Vagina (tissue), 2 donors: ENCODE data around the gene RNU1-2. TPM values are rescaled to one million over a fixed set of nuclear protein-coding genes. Genes with fewer than 3 reads are reported as not detected.
"Not testable (repeated sequence)": the region's sequence is repeated elsewhere in the genome, so short reads cannot be mapped to it uniquely, and the experiment has no call there.

Experiments used
- DNase-seq, 2 donors: peaks; one replicate each; pipeline ENCODE4 v3.0.0-alpha.2; 2017; ENCODE audit errors: extremely low spot score in 2 of 2
- H3K27ac ChIP-seq: fragments of 200-600 bp; sonication (generic); one replicate; pipeline ENCODE4 v1.5.1; 2019
- H3K27me3 ChIP-seq: fragments of 200-600 bp; sonication (generic); one replicate; pipeline ENCODE4 v1.5.1; 2019
- H3K36me3 ChIP-seq, 2 donors: fragments of 200-600 bp; sonication (generic); one replicate each; pipeline ENCODE4 v1.5.1; 2017 to 2019
- H3K4me1 ChIP-seq: fragments of 200-600 bp; sonication (generic); one replicate; pipeline ENCODE4 v1.5.1; 2019
- H3K4me3 ChIP-seq, 2 donors: fragments of 200-600 bp; sonication (generic); 1 replicate in 1 of 2; 2 replicates in 1 of 2; pipeline ENCODE4 v1.5.1; 2016 to 2019
- H3K9me3 ChIP-seq: fragments of 200-600 bp; sonication (generic); one replicate; pipeline ENCODE4 v1.5.1; 2019
- CTCF ChIP-seq, 3 experiments: fragments of 450-650 bp in 2 of 3; fragments of 200-600 bp in 1 of 3; sonication (generic) in 1 of 3; IDR thresholded peaks; one replicate each; pipeline ENCODE4 v1.5.1; 2017 to 2019; ENCODE audit warnings: antibody characterized with exemption in 3 of 3, mild to moderate bottlenecking in 2 of 3, moderate library complexity in 2 of 3
- POLR2A ChIP-seq, 2 donors: fragments of 450-650 bp; IDR thresholded peaks; one replicate each; pipeline ENCODE4 v1.6.1; 2017; ENCODE audit warnings: antibody characterized with exemption in 2 of 2, mild to moderate bottlenecking in 2 of 2, moderate library complexity in 2 of 2
- POLR2AphosphoS5 ChIP-seq, 2 donors: sonication (generic); formaldehyde crosslinking; IDR thresholded peaks; one replicate each; pipeline ENCODE4 v1.9.0; 2017; ENCODE audit warnings: antibody characterized with exemption in 2 of 2, mild to moderate bottlenecking in 2 of 2, low read depth in 1 of 2; ENCODE audit not compliant: insufficient read depth in 1 of 2
- intact Hi-C: fragments of 100-400 bp; cut with DNase I; formaldehyde crosslinking; loops from one replicate; pipeline ENCODE4 v1.15.1; 2023
- total RNA-seq: library from RNA; depleted of rRNA; stranded (reverse); fragments of >200 nt; gene quantifications from one replicate; pipeline ENCODE4 v1.2.3, GENCODE V29; 2016

The RNU1-2 gene
- total RNA-seq, 1 donor from 2014 or later, result 19,908 TPM

DNA sequence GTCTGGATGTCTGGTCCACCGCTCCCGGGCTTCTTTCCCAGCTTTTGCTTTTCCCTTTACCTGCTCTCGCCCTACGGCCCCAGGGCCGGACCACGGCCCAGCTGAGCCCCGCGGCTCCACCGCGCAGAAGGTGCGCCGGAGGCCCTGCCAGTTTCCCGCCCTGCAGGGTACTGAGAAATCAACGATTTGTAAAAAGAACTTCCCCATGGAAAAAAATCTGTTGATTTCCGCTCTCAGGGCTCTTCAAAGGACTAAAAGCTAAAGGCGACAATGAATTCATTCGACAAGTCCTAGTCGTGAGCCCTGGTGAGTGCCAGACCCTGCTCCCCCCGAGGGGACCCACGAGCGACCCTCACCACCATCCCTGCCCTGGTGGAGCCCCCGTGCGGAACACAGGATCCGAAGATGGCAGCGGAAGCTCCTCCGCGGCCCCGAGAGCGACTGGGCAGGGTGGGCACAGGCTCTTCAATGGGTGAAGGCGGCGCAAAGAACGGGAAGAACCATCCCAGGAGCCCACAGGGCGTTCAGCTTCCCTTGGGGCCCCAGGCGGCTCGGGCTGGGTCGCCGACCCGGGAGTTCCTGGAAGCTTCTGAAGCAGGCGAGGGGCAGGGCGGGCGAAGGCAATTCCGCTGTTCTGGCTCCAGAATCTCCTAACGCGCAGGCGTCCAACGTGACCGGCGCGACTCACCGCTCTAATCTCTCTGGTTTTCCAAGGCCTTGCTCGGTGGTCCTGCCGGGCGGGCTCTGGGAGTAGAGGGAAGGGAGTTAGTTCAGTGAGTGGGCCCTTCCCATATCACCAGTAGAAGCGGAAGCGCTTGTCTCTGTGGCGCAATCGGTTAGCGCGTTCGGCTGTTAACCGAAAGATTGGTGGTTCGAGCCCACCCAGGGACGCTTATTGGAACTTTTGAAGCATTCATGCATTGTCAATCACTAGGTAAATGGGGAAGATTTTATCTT, 6.6 kb upstream of the RNU1-2 start:
- Histone ChIP-seq H3K27me3 (no peaks in the 10 kb centered on the region), H3K36me3 (no peaks in the 10 kb centered on the region), H3K9me3 (no peaks in the 10 kb centered on the region), H3K4me3 (peak overlapping the region; percentile 54 to 55), H3K4me1 (peaks cover 6% of the 10 kb centered on the region), H3K27ac (peak overlapping the region; percentile 92)
- DNase-seq, result no peak
- TF ChIP-seq POLR2AphosphoS5 (IDR thresholded peaks at IDR 0.05; ENCODE audit: insufficient read depth in 1 of 2, low read depth in 1 of 2) (peak; percentile 57 to 65), CTCF (IDR thresholded peaks at IDR 0.05) (peak in 1 of 3 experiments; percentile 64), POLR2A (IDR thresholded peaks at IDR 0.05) (no peak)
- intact Hi-C loops, result no loop called here

DNA sequence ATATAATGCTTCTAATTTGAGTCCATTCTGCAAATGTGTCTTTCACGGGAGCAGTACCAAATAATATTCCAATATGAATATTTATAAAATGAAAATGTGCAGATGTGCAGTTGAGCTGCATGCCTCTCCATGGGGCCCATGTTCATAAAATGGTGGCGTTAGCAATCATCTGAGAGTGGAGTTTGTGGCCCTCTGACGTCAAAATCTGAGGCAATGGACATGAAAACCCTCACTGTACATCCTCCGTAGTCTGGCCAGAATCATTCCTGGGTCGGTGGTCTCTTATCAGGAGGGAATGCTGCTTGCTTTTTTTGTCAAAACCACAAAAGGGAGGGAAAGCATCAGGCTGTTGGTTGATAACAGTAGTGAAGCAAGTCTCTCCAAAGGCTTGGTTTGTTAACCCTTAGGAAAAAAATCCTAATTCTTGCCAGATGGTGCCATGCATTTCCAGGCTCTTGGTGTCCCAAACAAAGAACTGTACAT, 5.2 kb upstream of the RNU1-2 start:
- H3K4me3 ChIP-seq, H3K27ac ChIP-seq, DNase-seq, H3K9me3 ChIP-seq, H3K4me1 ChIP-seq, intact Hi-C loops, H3K27me3 ChIP-seq, H3K36me3 ChIP-seq: not testable (repeated sequence)

DNA sequence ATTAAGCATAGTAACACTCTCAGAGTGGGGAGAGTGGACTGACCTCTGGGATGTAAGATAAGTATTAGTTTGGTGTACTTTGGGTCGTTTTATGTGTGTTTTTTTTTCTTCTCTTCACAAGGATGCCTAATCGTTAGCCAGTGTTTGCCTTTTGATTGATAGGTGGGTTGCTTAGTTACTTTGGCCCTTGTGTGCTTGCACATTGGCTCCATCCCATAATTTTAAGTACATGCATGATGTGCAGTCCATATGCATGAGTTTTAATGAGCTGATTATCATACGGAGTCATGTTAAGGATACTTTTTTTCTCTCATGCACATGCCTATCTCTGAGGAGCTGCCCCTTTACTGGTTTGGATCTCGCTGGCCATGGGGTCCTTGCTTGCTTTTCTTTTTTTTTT, 4.7 kb upstream of the RNU1-2 start:
- H3K27me3 ChIP-seq, H3K4me1 ChIP-seq, H3K36me3 ChIP-seq, H3K9me3 ChIP-seq, H3K4me3 ChIP-seq, DNase-seq, intact Hi-C loops, H3K27ac ChIP-seq: not testable (repeated sequence)

DNA sequence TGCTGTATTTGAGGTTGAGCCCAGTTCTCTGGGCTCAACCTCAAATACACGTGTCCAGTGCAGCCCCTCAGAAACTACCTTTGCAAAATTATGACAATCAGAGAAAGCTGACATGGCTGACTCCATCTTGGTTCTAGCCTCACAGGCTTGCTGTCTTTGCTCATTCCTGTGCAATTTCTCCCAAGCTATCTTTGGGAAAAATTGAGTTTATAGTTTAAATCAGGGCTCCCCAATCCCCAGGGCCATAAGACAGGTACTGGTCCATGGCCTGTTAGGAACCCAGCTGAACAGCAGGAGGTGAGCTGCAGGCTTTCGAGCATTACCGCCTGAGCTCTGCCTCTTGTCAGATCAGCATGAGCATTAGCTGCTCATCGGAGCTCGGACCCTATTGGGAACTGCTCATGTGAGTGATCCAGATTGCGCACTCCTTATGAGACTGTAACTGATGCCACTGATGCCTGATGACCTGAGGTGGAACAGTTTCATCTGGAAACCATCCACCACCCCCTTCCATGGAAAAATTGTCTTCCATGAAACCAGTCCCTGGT, 2.7 kb upstream of the RNU1-2 start:
- peaks cover 14% of the 10 kb centered on the region for H3K4me1 ChIP-seq
- intact Hi-C loops, H3K27me3 ChIP-seq, H3K9me3 ChIP-seq, DNase-seq, H3K4me3 ChIP-seq, H3K27ac ChIP-seq, H3K36me3 ChIP-seq: not testable (repeated sequence)

GRCh38 chr1:16893796-16894195, 2.0 kb upstream of the RNU1-2 start:
- DNase-seq, H3K9me3 ChIP-seq, H3K27ac ChIP-seq, H3K27me3 ChIP-seq, intact Hi-C loops, H3K4me3 ChIP-seq, H3K36me3 ChIP-seq: not testable (repeated sequence)
- peaks cover 14% of the 10 kb centered on the region for H3K4me1 ChIP-seq

DNA sequence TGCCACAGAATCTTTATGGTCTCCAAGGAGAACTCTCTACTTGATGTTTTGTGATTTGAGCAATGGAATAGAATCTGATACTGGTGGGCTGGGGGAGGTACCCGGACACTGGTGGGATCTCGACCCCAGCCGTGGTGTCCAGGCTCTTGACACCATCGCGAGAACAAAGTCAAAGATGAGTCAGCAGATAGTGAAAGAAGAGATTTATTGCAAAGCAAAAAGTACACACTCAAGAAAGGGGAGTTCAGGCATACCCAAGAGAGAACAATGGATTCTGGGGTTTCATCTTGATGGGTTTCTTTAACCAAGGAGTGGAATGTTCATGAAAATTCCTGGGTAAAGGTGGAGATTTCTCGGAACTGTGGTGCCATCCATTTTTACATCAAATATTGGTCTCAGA, 1.4 kb upstream of the RNU1-2 start:
- H3K4me3 ChIP-seq, intact Hi-C loops, H3K27ac ChIP-seq: not testable (repeated sequence)

DNA sequence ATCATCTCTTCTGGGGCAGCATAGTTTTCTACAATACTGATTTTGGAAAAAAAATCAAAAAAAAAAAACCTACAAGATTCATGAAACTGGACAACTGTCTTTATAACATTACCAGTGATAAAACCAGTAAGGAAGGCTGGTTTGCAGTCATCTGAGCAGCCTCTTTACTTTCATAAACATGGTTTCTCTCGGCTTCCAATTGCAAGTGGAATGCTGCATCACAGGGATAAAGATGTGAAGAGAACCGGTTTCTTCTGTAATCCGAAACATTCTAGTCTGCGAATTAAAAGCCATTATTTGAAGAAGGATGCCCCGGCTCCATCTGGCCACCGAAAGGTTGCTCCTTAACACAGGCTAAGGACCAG, 565 bp upstream of the RNU1-2 start:
- H3K9me3 ChIP-seq, intact Hi-C loops, H3K27me3 ChIP-seq, H3K36me3 ChIP-seq, H3K4me1 ChIP-seq, DNase-seq: not testable (repeated sequence)
- H3K27ac ChIP-seq, result peak overlapping the region; percentile 88
- peak overlapping the region; percentile 28 to 37 for H3K4me3 ChIP-seq
- TF ChIP-seq POLR2AphosphoS5 (IDR thresholded peaks at IDR 0.05; ENCODE audit: insufficient read depth in 1 of 2, low read depth in 1 of 2), result peak in 1 of 2 donors; percentile 35

More for the DNA sequence above, 1.4 kb upstream of the RNU1-2 start:
- H3K4me1 ChIP-seq, result peaks cover 14% of the 10 kb centered on the region
- not testable (repeated sequence) for H3K36me3 ChIP-seq, DNase-seq, H3K27me3 ChIP-seq, H3K9me3 ChIP-seq

DNA sequence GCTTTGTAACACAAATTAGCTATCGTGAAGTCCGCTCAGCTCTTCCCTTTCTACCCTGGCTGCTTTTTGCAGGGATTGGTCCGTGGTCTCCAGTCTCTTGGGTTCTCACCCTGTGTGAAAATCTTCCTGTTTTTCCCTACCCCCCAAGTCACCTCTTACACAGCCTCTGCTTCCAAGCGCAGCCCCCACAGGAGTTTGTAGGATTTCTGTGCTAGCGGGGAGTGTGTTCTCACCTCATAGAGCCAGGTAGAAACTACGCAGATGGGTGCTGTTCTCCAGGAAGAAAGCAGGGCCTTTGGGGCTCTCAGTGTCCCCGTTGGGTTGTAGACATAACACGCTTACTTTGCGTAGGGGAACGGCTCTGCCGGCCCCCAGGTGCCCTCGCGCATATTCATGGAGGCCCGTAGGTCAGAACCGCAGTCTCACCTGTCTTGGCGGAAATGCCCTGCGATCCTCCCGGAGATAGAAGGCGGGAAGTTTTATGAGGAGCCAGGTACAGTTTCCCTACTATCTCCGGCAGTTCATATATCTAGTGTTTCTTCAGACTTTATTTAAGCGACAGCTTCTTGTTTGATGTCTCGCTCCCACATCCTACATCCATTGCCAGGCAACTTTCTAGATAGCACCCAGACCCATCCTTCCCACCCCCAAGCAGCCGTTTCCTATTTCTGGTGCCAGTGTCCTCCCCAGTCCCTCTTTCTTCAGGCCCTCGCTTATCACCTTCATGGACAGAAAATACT, 706 bp downstream of the RNU1-2 start:
- intact Hi-C loops, H3K4me1 ChIP-seq, H3K9me3 ChIP-seq, H3K27me3 ChIP-seq, H3K36me3 ChIP-seq, DNase-seq: not testable (repeated sequence)
- H3K4me3 ChIP-seq, result peak overlapping the region; percentile 24 to 36
- H3K27ac ChIP-seq, result peak overlapping the region; percentile 88

DNA sequence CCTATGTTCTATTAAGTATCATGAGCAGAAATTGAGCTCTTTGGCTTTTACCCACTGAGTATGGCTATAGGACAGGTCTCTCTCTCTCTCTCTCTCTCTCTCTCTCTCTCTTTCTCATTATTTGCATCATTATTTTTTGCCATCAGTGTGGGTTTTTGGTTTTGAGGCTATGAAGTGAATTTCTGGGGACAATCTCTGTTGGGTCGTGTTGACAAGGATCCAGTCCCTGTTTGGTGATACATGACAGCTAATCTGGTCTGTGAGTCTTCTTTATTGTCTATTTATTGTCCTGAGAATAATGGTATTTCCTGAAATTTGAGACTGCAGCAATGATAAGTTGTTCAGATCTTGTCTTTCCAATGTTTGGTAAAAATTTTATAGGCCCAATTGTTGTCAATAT, 1.9 kb downstream of the RNU1-2 start:
- H3K4me1 ChIP-seq, H3K27me3 ChIP-seq, DNase-seq, H3K9me3 ChIP-seq, H3K4me3 ChIP-seq, H3K27ac ChIP-seq, H3K36me3 ChIP-seq, intact Hi-C loops: not testable (repeated sequence)

- intact Hi-C loops, H3K27ac ChIP-seq, H3K9me3 ChIP-seq, H3K4me3 ChIP-seq, H3K27me3 ChIP-seq, DNase-seq, H3K36me3 ChIP-seq: not testable (repeated sequence)
- H3K4me1 ChIP-seq, result peaks cover 16% of the 10 kb centered on the region
Measured at GRCh38 chr1:16898298-16898697, 2.5 kb downstream of the RNU1-2 start.

GRCh38 chr1:16899020-16899419, 3.2 kb downstream of the RNU1-2 start:
- H3K36me3 ChIP-seq, intact Hi-C loops, H3K9me3 ChIP-seq, H3K27me3 ChIP-seq, DNase-seq, H3K4me3 ChIP-seq, H3K27ac ChIP-seq: not testable (repeated sequence)
- peaks cover 20% of the 10 kb centered on the region for H3K4me1 ChIP-seq
